Mesenchymal stem cell (in vitro differentiated cells and primary cell): Measurements from ENCODE around the gene LARGE2.

ENCODE experiments used
- DNase-seq: peaks from one replicate; pipeline ENCODE4 v3.0.0-alpha.2; 2013
- H2AFZ ChIP-seq: one replicate; pipeline ENCODE4 v1.6.1; 2013; ENCODE audit warnings: low read depth, mild to moderate bottlenecking, control low read depth, inconsistent platforms, low read length, moderate library complexity
- H2AK5ac ChIP-seq: 2 replicates; pipeline ENCODE4 v1.6.1; 2013; ENCODE audit warnings: low read length, moderate library complexity, mild to moderate bottlenecking, inconsistent platforms; ENCODE audit not compliant: severe bottlenecking
- H2BK120ac ChIP-seq: one replicate; pipeline ENCODE4 v1.6.1; 2013; ENCODE audit warnings: low read depth, mild to moderate bottlenecking, inconsistent platforms, low read length, moderate library complexity
- H2BK12ac ChIP-seq, 2 experiments: one replicate each; pipeline ENCODE4 v1.6.1; 2013; ENCODE audit warnings: inconsistent platforms in 2 of 2, low read length in 2 of 2, mild to moderate bottlenecking in 2 of 2, moderate library complexity in 2 of 2, control low read depth in 1 of 2
- H2BK15ac ChIP-seq: one replicate; pipeline ENCODE4 v1.6.1; 2013; ENCODE audit warnings: mild to moderate bottlenecking, low read depth, inconsistent platforms; ENCODE audit not compliant: poor library complexity, severe bottlenecking
- H2BK5ac ChIP-seq: 2 replicates; pipeline ENCODE4 v1.6.1; 2013; ENCODE audit warnings: low read depth, mild to moderate bottlenecking, low read length, control low read depth, inconsistent platforms; ENCODE audit not compliant: poor library complexity, severe bottlenecking
- H3K14ac ChIP-seq, 2 experiments: one replicate each; pipeline ENCODE4 v1.6.1; 2013; ENCODE audit warnings: inconsistent platforms in 2 of 2, low read length in 2 of 2, control low read depth in 1 of 2, mild to moderate bottlenecking in 1 of 2, moderate library complexity in 1 of 2
- H3K18ac ChIP-seq, 2 experiments: one replicate each; pipeline ENCODE4 v1.6.1; 2013; ENCODE audit warnings: inconsistent platforms in 2 of 2, low read length in 2 of 2, control low read depth in 1 of 2, low read depth in 1 of 2, mild to moderate bottlenecking in 1 of 2
- H3K23ac ChIP-seq, 2 experiments: one replicate each; pipeline ENCODE4 v1.6.1; 2013; ENCODE audit warnings: inconsistent platforms in 2 of 2, low read length in 2 of 2, mild to moderate bottlenecking in 2 of 2, moderate library complexity in 2 of 2, control low read depth in 1 of 2
- H3K27ac ChIP-seq: 2 replicates; pipeline ENCODE4 v1.5.1; 2013; ENCODE audit warnings: mild to moderate bottlenecking, moderate library complexity, low read length, control low read depth, inconsistent platforms; ENCODE audit not compliant: poor library complexity, severe bottlenecking
- H3K27me3 ChIP-seq, 2 experiments: 2 replicates each; pipeline versions ENCODE4 v1.6.1 to v1.7.0; 2013; ENCODE audit warnings: low read length in 2 of 2, mild to moderate bottlenecking in 2 of 2, moderate library complexity in 2 of 2, control low read depth in 1 of 2, inconsistent platforms in 1 of 2; ENCODE audit not compliant: control insufficient read depth in 1 of 2, insufficient read depth in 1 of 2
- H3K36me3 ChIP-seq, 2 experiments: 2 replicates each; pipeline versions ENCODE4 v1.6.1 to v1.7.0; 2013; ENCODE audit warnings: low read length in 2 of 2, control low read depth in 1 of 2, inconsistent platforms in 1 of 2, low read depth in 1 of 2, mild to moderate bottlenecking in 1 of 2; ENCODE audit not compliant: insufficient read depth in 2 of 2, control insufficient read depth in 1 of 2
- H3K4ac ChIP-seq, 2 experiments: one replicate each; pipeline ENCODE4 v1.6.1; 2013; ENCODE audit warnings: inconsistent platforms in 2 of 2, low read length in 2 of 2, mild to moderate bottlenecking in 2 of 2, moderate library complexity in 2 of 2, control low read depth in 1 of 2, low read depth in 1 of 2
- H3K4me1 ChIP-seq: 2 replicates; pipeline ENCODE4 v1.6.1; 2013; ENCODE audit warnings: low read depth, low read length, control low read depth; ENCODE audit not compliant: control insufficient read depth, insufficient read depth
- H3K4me2 ChIP-seq: 2 replicates; pipeline ENCODE4 v1.6.1; 2013; ENCODE audit warnings: low read length, mild to moderate bottlenecking, inconsistent platforms; ENCODE audit not compliant: poor library complexity, severe bottlenecking
- H3K4me3 ChIP-seq, 2 experiments: 2 replicates each; pipeline versions ENCODE4 v1.5.1 to v1.7.0; 2013; ENCODE audit warnings: low read length in 2 of 2, mild to moderate bottlenecking in 2 of 2, control low read depth in 1 of 2, low read depth in 1 of 2; ENCODE audit not compliant: insufficient read depth in 1 of 2
- H3K79me1 ChIP-seq: replicated peaks from 2 replicates; pipeline ENCODE4 v1.6.1; 2013; ENCODE audit warnings: mild to moderate bottlenecking, control low read depth, low read length, inconsistent platforms; ENCODE audit not compliant: poor library complexity, severe bottlenecking
- H3K9ac ChIP-seq: 2 replicates; pipeline ENCODE4 v1.7.0; 2013; ENCODE audit warnings: mild to moderate bottlenecking, low read length, moderate library complexity
- H3K9me3 ChIP-seq: 2 replicates; pipeline ENCODE4 v1.7.0; 2013; ENCODE audit warnings: mild to moderate bottlenecking, low read length; ENCODE audit not compliant: control insufficient read depth
- H4K8ac ChIP-seq: one replicate; pipeline ENCODE4 v1.6.1; 2013; ENCODE audit warnings: inconsistent platforms, mild to moderate bottlenecking, low read length, moderate library complexity
- H4K91ac ChIP-seq: one replicate; pipeline ENCODE4 v1.6.1; 2013; ENCODE audit warnings: mild to moderate bottlenecking, low read length, inconsistent platforms
- WGBS: methylation state at CpG from one replicate; pipeline ENCODE4 v1.1.7; 2013; ENCODE audit warnings: mixed read lengths; 5-methylcytosine and 5-hydroxymethylcytosine counted together

LARGE2 gene

DNA sequence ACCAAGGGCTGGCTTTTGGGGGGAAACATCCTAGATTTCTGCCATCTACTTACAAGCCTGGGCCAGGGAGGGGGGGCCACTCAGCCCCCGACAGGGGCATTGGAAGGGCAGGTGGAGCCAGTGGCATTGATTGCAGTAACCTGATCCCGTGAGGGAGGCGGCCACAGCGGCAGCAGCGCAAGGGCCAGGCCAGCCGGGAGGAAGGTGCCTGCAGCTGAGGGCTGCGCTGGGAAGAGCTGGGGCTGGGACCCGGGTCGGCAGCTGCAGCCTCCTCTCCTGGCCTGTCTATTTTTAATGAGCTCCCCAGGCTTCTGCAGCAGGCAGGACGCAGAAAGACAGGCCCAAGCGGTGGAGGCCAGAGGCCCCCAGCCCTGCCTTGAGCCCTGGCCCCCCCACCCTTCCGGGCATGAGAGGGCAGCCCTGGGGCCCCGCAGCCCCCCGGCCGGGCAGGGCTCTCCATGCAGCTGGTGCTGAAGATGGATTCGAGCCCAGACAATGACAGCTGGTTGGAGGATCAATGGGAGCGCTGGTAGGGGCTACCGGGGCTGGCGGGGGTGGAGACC, 26.0 kb upstream of the LARGE2 start:
- Histone ChIP-seq H3K23ac (no peak overlapping the region), H3K9ac (no peak overlapping the region), H3K79me1 (peaks cover 3% of the 10 kb centered on the region), H3K18ac (no peak overlapping the region), H2BK5ac (no peak overlapping the region), H3K4me2 (no peak overlapping the region), H3K36me3 (no peaks in the 10 kb centered on the region), H4K91ac (no peak overlapping the region), H3K4me3 (no peak overlapping the region), H2BK15ac (no peak overlapping the region), H3K9me3 (no peaks in the 10 kb centered on the region), H2AK5ac (no peak overlapping the region), H3K27me3 (peaks cover 38 to 65% of the 10 kb centered on the region in 2 experiments), H3K14ac (no peak overlapping the region), H2AFZ (no peak overlapping the region), H2BK120ac (no peak overlapping the region), H4K8ac (no peak overlapping the region), H3K4me1 (peaks cover 21% of the 10 kb centered on the region), H2BK12ac (no peak overlapping the region), H3K4ac (no peak overlapping the region), H3K27ac (no peak overlapping the region)
- 23% methylated on average over 19 of the region's 19 CpGs for WGBS
- DNase-seq: no peak

DNA sequence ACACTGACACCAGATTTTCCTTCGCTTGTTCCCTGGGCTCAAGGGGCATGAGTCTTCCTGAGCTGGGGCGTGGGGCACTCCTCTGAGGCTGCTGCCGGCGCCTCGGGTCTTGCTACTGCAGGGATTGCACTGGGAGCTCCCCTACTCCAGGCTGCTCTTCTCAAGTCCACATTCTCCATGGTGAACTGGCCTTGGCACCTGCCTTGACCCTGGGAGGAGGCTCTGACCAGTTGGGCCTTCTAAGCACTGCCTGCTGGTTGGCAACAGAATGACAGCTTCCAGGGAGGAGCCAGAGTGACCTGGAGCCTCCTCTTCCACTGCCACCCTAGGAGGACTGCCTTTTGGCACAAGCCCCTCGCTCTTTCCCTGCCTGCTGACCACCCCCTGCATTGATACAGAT, 24.9 kb upstream of the LARGE2 start:
- H3K23ac ChIP-seq: no peak overlapping the region
- peaks cover 23% of the 10 kb centered on the region for H3K4me1 ChIP-seq
- peaks cover 3% of the 10 kb centered on the region for H3K79me1 ChIP-seq
- no peak overlapping the region for H3K4ac ChIP-seq
- WGBS: 76% methylated on average over 6 of the region's 6 CpGs
- no peak overlapping the region for H3K27ac ChIP-seq
- H2AK5ac ChIP-seq: no peak overlapping the region
- no peak overlapping the region for H4K8ac ChIP-seq
- H3K14ac ChIP-seq: no peak overlapping the region
- no peak overlapping the region for H3K18ac ChIP-seq
- DNase-seq: no peak
- H2BK12ac ChIP-seq: no peak overlapping the region
- H3K27me3 ChIP-seq: peaks cover 37 to 66% of the 10 kb centered on the region in 2 experiments
- no peaks in the 10 kb centered on the region for H3K9me3 ChIP-seq
- H3K4me2 ChIP-seq: no peak overlapping the region
- H2BK15ac ChIP-seq: peak overlapping the region; percentile 1
- H2BK5ac ChIP-seq: no peak overlapping the region
- H3K9ac ChIP-seq: no peak overlapping the region
- H3K4me3 ChIP-seq: no peak overlapping the region
- no peak overlapping the region for H2BK120ac ChIP-seq
- H3K36me3 ChIP-seq: peaks cover 0 to 7% of the 10 kb centered on the region in 2 experiments
- H2AFZ ChIP-seq: no peak overlapping the region
- no peak overlapping the region for H4K91ac ChIP-seq

DNA sequence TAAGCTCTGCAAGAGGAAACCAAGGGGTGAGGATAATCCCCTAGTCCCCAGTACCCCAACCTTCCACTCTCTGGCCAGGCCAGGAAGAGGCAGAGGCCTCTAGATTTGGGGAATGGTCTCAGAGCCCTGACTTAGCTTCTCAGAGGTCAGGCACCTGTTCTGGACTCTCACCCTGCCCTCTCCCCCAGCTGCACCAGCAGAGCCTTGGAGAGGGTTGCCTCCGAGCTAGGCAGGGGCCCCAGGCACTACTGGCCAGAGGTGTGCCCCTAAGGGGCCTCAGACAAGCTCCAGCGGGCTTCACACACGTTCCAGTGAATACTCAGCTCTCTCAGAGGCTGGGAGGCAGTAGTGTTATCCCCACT, 23.4 kb upstream of the LARGE2 start:
- Histone ChIP-seq H3K14ac (no peak overlapping the region), H2BK15ac (no peak overlapping the region), H3K9ac (peak overlapping the region; percentile 89), H3K4ac (no peak overlapping the region), H3K4me3 (peak overlapping the region; percentile 29 to 71), H4K91ac (no peak overlapping the region), H2BK12ac (no peak overlapping the region), H3K79me1 (peaks cover 3% of the 10 kb centered on the region), H2AK5ac (no peak overlapping the region), H2AFZ (no peak overlapping the region), H3K27ac (no peak overlapping the region), H3K4me2 (peak overlapping the region; percentile 51), H3K18ac (no peak overlapping the region), H3K27me3 (peaks cover 27 to 55% of the 10 kb centered on the region in 2 experiments), H3K36me3 (peaks cover 14 to 20% of the 10 kb centered on the region in 2 experiments), H2BK5ac (no peak overlapping the region), H2BK120ac (no peak overlapping the region), H3K4me1 (peaks cover 27% of the 10 kb centered on the region), H3K9me3 (no peaks in the 10 kb centered on the region), H3K23ac (no peak overlapping the region), H4K8ac (no peak overlapping the region)
- DNase-seq: no peak
- 2% methylated on average over 3 of the region's 3 CpGs for WGBS

DNA sequence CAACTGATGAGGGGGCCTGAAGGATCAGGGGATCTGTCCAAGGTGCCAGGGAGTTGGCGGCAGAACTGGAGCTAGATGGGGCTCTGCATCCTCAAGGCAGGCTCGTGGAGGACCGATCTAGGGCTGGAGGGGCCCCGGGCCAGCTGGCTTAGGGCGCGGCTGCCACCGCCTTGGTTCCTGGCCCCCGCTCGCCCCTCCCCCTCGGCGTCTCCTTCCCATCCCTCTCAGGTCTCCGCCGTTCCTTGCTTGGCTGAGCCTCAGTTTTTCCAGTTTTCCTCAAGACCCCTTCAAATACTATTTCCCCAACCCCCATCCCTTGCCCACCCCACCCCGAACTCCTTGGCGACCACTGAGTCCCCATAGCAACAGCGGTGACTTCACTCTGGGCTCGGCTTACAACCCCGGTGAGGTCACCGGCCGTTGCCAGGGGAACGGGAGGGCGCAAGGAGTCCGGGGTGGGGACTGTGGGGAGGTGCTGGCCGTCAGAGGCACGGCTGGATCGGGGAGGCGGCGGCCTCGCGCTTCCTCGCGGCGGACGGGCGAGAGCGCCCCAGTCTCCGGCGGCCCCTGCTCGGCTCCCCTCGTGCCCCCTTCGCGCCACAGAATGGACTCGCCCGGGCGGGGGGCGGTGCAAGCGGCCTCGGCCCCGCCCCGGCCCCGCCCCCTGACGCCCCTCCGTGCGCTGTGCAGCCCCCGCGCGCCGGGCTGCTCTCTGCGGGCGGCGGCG, 22.8 kb upstream of the LARGE2 start:
- H3K79me1 ChIP-seq: peaks cover 3% of the 10 kb centered on the region
- H3K4me1 ChIP-seq: peaks cover 27% of the 10 kb centered on the region
- peak overlapping the region; percentile 50 for H2BK15ac ChIP-seq
- no peak overlapping the region for H3K23ac ChIP-seq
- H3K27me3 ChIP-seq: peaks cover 22 to 50% of the 10 kb centered on the region in 2 experiments
- H3K18ac ChIP-seq: peak overlapping the region in 1 of 2 experiments; percentile 83
- H3K4me3 ChIP-seq: peak overlapping the region; percentile 62 to 71
- H3K9me3 ChIP-seq: no peaks in the 10 kb centered on the region
- no peak overlapping the region for H3K27ac ChIP-seq
- no peak overlapping the region for H2BK5ac ChIP-seq
- peak; percentile 92 for DNase-seq
- peak overlapping the region; percentile 51 for H3K4me2 ChIP-seq
- H2AK5ac ChIP-seq: no peak overlapping the region
- peak overlapping the region; percentile 45 for H2BK120ac ChIP-seq
- WGBS: 0% methylated on average over 17 of the region's 62 CpGs
- H2BK12ac ChIP-seq: peak overlapping the region in 1 of 2 experiments; percentile 46
- peak overlapping the region; percentile 83 for H4K8ac ChIP-seq
- peaks cover 18 to 25% of the 10 kb centered on the region in 2 experiments for H3K36me3 ChIP-seq
- no peak overlapping the region for H3K4ac ChIP-seq
- peak overlapping the region; percentile 89 for H3K9ac ChIP-seq
- no peak overlapping the region for H3K14ac ChIP-seq
- H4K91ac ChIP-seq: peak overlapping the region; percentile 95
- no peak overlapping the region for H2AFZ ChIP-seq
